WTC11 (cell line): ENCODE data around the gene CRYBA1. TPM values are rescaled to one million over a fixed set of nuclear protein-coding genes. Genes with fewer than 3 reads are reported as not detected.
"Not testable (repeated sequence)": the region's sequence is repeated elsewhere in the genome, so short reads cannot be mapped to it uniquely, and the experiment has no call there.

Source experiments
- ATAC-seq: fragments of 200-7000 bp; cut with Tn5 transposase; 2 replicates; pipeline ENCODE4 v1.10.0; 2021; ENCODE audit warnings: mild to moderate bottlenecking, moderate library complexity
- CTCF ChIA-PET: fragments of 300-600 bp; sonication (Branson Sonifier 250); formaldehyde crosslinking; loops from one replicate; lab custom pipeline; 2021; ENCODE audit warnings: antibody characterized with exemption; lab: Charles Lee
- POLR2A ChIA-PET: fragments of 350-600 bp; sonication (Branson Sonifier 250); formaldehyde crosslinking; loops from one replicate; lab custom pipeline; 2021; ENCODE audit warnings: antibody characterized with exemption; lab: Charles Lee
- DNase-seq: peaks from one replicate; pipeline ENCODE4 v3.0.0; 2021; ENCODE audit warnings: low spot score
- H3K27ac Mint-ChIP-seq: 2 replicates; pipeline ENCODE4 v1.8.0; 2021; ENCODE audit warnings: mixed read lengths
- H3K27me3 Mint-ChIP-seq: 2 replicates; pipeline ENCODE4 v1.8.0; 2021; ENCODE audit warnings: low read depth, mild to moderate bottlenecking, moderate library complexity, mixed read lengths
- H3K36me3 Mint-ChIP-seq: 2 replicates; pipeline ENCODE4 v1.8.0; 2021; ENCODE audit warnings: mixed read lengths
- H3K4me1 Mint-ChIP-seq: 2 replicates; pipeline ENCODE4 v1.8.0; 2022; ENCODE audit warnings: mixed read lengths
- H3K4me3 Mint-ChIP-seq: 2 replicates; pipeline ENCODE4 v1.8.0; 2021; ENCODE audit warnings: mild to moderate bottlenecking, moderate library complexity, mixed read lengths
- H3K9me3 Mint-ChIP-seq: 2 replicates; pipeline ENCODE4 v1.8.0; 2021; ENCODE audit warnings: mixed read lengths
- CTCF ChIP-seq: fragments of 200-600 bp; IDR thresholded peaks from 2 replicates; pipeline ENCODE4 v1.8.0; 2022; ENCODE audit warnings: antibody characterized with exemption
- E2F5 ChIP-seq: sonication (generic); formaldehyde crosslinking; IDR thresholded peaks from 2 replicates; pipeline ENCODE4 v1.8.1; 2022; ENCODE audit warnings: mild to moderate bottlenecking, moderate library complexity, missing genetic modification reagents
- FOXJ3 ChIP-seq: sonication (generic); formaldehyde crosslinking; IDR thresholded peaks from 2 replicates; pipeline ENCODE4 v1.9.0; 2021; ENCODE audit warnings: missing genetic modification reagents, mild to moderate bottlenecking, borderline replicate concordance
- FOXK1 ChIP-seq: sonication (generic); formaldehyde crosslinking; IDR thresholded peaks from 2 replicates; pipeline ENCODE4 v1.8.0; 2022; ENCODE audit warnings: mild to moderate bottlenecking, moderate library complexity, missing genetic modification reagents
- FOXP1 ChIP-seq: sonication (generic); formaldehyde crosslinking; IDR thresholded peaks from 2 replicates; pipeline ENCODE4 v1.8.0; 2022; ENCODE audit warnings: missing genetic modification reagents, mild to moderate bottlenecking, moderate library complexity, borderline replicate concordance
- HMGXB4 ChIP-seq: sonication (generic); formaldehyde crosslinking; IDR thresholded peaks from 2 replicates; pipeline ENCODE4 v1.8.1; 2023; ENCODE audit warnings: mild to moderate bottlenecking, moderate library complexity, missing genetic modification reagents
- TP53 ChIP-seq: sonication (generic); formaldehyde crosslinking; IDR thresholded peaks from 2 replicates; pipeline ENCODE4 v1.8.1; 2023; ENCODE audit warnings: mild to moderate bottlenecking, missing genetic modification reagents
- ZMAT4 ChIP-seq: fragments of 250-450 bp; sonication (Bioruptor Pico); IDR thresholded peaks from 2 replicates; pipeline ENCODE4 v1.9.0; 2021; ENCODE audit warnings: mild to moderate bottlenecking
- ZNF416 ChIP-seq: fragments of 250-450 bp; sonication (Bioruptor Pico); IDR thresholded peaks from 2 replicates; pipeline ENCODE4 v1.9.0; 2021; ENCODE audit warnings: mild to moderate bottlenecking, inconsistent platforms
- ZNF425 ChIP-seq: fragments of 250-450 bp; sonication (Bioruptor Pico); conservative IDR thresholded peaks from 2 replicates; pipeline ENCODE4 v1.9.0; 2021; ENCODE audit warnings: mild to moderate bottlenecking
- ZNF512 ChIP-seq: sonication (generic); formaldehyde crosslinking; IDR thresholded peaks from 2 replicates; pipeline ENCODE4 v1.8.1; 2022; ENCODE audit warnings: missing genetic modification reagents, borderline replicate concordance
- ZSCAN18 ChIP-seq: fragments of 250-450 bp; sonication (Bioruptor Pico); IDR thresholded peaks from 2 replicates; pipeline ENCODE4 v2.1.2; 2022; ENCODE audit warnings: mild to moderate bottlenecking, moderate library complexity
- total RNA-seq: library from RNA; stranded (reverse); gene quantifications from 3 replicates; pipeline ENCODE4 v1.2.3, GENCODE V29; 2021

Gene CRYBA1
- total RNA-seq, 1 experiment from 2014 or later: not detected

- no peaks in the 10 kb centered on the region for H3K9me3 Mint-ChIP-seq
- no peak for ATAC-seq
- POLR2A ChIA-PET: no interaction called here
- TF ChIP-seq FOXK1 (CRISPR knock-in tag): no peak
- TF ChIP-seq, all 79 proteins: peak for 0
- Mint-ChIP-seq H3K36me3 (peaks cover 32% of the 10 kb centered on the region), H3K4me3 (no peak overlapping the region), H3K27ac (peak overlapping the region; percentile 54; the same call in 1 of the 2 replicates), H3K27me3 (no peaks in the 10 kb centered on the region), H3K4me1 (peaks cover 7% of the 10 kb centered on the region; the same call in 1 of the 2 replicates)
- CTCF ChIA-PET: interaction anchor here (1.0 to 3.3 kb wide), 6 partner anchors 14 to 141 kb away, joined by 3 to 14 read pairs (median 4); no protein-coding TSS in a partner anchor
- DNase-seq: no peak
These were observed 11.1 kb downstream of the CRYBA1 start for GRCh38 chr17:29257756-29258155.

GRCh38 chr17:29263916-29264315, 17.3 kb downstream of the CRYBA1 start:
- CTCF ChIA-PET: interaction anchor here (1.5 kb wide), 1 partner anchor 115 kb away, joined by 6 read pairs; no protein-coding TSS in a partner anchor
- H3K4me3 Mint-ChIP-seq: no peak overlapping the region
- peaks cover 7% of the 10 kb centered on the region; the same call in 1 of the 2 replicates for H3K4me1 Mint-ChIP-seq
- no peaks in the 10 kb centered on the region for H3K9me3 Mint-ChIP-seq
- H3K36me3 Mint-ChIP-seq: peaks cover 67% of the 10 kb centered on the region
- H3K27me3 Mint-ChIP-seq: no peaks in the 10 kb centered on the region
- DNase-seq: no peak
- no peak overlapping the region for H3K27ac Mint-ChIP-seq
- POLR2A ChIA-PET: no interaction called here
- ATAC-seq: no peak
- TF ChIP-seq ZSCAN18 (CRISPR knock-in tag) (no peak), TP53 (CRISPR knock-in tag) (no peak), E2F5 (CRISPR knock-in tag) (no peak), ZNF425 (no peak), FOXJ3 (no peak), FOXP1 (no peak), CTCF (no peak), HMGXB4 (CRISPR knock-in tag) (no peak), ZMAT4 (CRISPR knock-in tag) (no peak), ZNF416 (CRISPR knock-in tag) (no peak), ZNF512 (no peak)

GRCh38 chr17:29271980-29272379, 25.3 kb downstream of the CRYBA1 start:
- CTCF ChIA-PET, ATAC-seq, H3K4me3 Mint-ChIP-seq, DNase-seq, H3K27me3 Mint-ChIP-seq, H3K9me3 Mint-ChIP-seq: not testable (repeated sequence)
- POLR2A ChIA-PET: interaction anchor here (0.7 to 0.8 kb wide), 2 partner anchors 68 to 304 kb away, joined by 5 read pairs; no protein-coding TSS in a partner anchor
- peaks cover 39% of the 10 kb centered on the region for H3K36me3 Mint-ChIP-seq
- peak overlapping the region; percentile 45; the same call in 1 of the 2 replicates for H3K27ac Mint-ChIP-seq
- peaks cover 24% of the 10 kb centered on the region for H3K4me1 Mint-ChIP-seq
